ENCODE results near the gene C1orf198.

C1orf198 gene

DNA sequence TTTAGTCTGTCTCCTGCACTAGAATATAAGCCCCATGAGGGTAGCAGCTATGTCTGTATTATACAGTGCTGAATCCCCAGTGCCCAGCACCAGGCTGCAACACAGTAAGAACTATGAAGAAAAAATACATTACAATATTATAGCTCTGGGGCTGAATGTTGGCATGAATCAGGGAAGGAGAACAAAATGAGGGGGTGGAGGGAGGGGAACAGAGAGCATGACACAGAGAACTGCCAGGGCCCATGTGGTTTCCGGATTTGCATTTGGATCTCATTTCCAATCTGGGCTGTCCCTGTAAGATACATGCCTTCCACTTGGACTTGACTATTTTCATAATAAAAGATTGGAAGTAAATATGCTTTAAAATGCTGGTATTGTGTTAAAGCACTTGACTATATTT, 35.8 kb downstream of the C1orf198 start:
- DNase-seq = no peak
- no peak for ATAC-seq

DNA sequence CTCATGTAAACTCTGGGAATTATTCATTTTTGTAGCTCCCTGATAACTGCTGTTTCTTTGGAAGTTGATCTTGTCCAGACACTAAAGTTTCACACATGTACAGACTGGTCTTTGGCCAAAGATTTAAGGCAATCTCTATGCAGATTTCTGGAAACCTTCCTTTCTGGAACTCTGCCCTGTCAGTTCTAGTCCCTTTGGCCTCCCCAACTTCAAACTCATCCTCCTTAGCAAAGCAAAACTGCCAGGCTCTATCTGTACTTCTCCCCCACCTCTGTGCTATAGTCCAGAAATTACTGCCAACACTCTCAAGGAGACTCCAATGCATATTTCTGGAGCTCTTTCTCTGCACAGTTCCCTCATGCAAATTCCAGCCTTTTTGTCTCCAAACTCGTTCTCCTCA, 36.5 kb downstream of the C1orf198 start:
- ATAC-seq (no peak), DNase-seq (no peak)

DNA sequence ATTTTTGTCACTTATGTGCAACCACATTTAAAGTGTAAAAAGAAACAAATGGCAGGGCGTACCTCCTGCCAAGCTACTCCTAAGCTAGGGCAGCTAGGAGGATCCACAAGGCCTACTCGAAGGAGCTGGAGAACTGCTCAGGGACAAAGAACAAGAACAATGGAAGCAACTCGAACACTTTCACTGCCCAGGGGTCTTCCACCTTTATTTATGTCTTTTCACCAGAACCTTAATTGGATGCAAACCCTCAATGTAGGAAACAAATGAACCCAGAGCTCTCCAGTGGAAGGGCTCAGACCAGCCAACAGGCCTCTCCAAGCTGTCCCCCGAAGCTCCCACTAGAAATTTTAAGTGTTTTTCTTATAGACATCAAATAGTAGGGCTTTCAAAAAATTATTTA, 39.9 kb downstream of the C1orf198 start:
- DNase-seq = no peak
- ATAC-seq = no peak

DNA sequence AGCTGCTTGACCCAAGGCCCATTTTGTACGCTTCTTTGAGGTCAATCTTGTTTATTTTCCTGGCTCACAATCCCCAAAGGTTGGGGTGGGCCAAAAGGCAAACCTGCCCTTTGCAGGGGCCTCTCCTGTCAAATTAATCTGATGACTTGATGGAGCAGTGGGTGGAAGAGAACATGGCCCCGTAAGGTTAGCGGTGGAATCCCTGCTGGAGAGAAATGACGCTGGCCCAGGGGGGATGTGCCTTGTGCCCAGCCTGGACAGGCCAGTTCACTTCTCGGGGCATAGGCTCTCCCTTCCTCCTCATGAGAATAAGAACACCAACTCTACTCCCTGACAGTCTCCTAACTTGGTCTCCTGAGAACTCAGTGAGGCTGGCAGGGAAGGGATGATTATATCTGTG, 40.5 kb downstream of the C1orf198 start:
- no peak for DNase-seq
- no peak for ATAC-seq

GRCh38 chr1:230827081-230827681, 41.1 kb downstream of the C1orf198 start:
- DNase-seq = no peak
- no peak for ATAC-seq

DNA sequence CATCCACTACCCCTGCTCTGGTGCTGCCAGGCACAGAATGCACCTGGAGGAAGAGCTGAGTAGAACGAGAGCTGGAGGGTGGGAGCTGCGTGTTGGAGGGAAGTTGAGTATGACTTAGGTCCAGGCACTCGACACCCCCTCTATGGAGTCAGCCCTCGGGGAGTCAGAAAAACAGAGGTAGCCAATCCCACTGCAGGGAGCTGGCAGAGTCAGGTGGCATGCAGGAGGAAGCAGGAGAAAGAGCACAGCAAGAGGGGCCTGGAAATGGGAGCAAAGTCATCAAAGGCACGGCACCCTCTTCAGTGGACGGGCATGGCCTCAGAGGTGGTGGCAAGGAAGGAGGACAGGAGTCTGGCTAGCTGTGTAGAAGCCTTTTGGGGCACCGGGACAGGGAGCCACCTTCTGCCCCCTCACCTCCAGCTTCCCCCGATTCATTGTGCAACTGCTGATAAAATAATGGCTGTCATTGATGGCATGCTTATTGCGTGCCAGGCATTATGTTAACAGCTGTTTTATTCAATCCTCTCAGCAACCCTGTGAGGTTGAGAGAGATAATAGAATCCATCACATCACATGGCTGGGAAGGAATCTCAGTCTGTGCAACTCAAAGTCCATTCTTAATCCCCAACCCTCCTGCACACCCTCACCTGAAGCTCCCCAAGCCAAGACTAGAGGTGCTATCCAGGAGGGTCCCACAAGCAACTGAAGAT, 42.0 kb downstream of the C1orf198 start:
- no peak for ATAC-seq
- no peak for DNase-seq

DNA sequence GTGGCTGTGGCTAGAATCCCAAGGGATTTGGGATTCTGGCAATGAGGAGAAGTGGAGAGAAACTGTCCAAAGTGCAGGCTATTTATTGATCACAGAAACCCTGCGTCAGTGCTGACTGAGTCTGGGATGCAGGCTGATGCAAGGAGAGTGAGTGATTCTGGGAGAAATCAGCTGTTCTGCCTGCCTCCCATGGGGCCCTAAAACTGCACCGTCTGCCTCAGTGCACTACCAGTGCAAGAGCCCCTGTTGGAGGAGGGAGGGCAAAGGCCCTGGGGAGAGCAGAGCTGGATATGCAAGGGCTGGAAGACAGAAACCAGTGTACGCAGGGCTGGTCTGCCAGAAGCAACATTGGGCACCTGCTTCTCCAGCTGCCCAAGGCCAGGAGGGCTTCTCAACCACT, 42.6 kb downstream of the C1orf198 start:
- no peak for DNase-seq
- ATAC-seq = no peak

DNA sequence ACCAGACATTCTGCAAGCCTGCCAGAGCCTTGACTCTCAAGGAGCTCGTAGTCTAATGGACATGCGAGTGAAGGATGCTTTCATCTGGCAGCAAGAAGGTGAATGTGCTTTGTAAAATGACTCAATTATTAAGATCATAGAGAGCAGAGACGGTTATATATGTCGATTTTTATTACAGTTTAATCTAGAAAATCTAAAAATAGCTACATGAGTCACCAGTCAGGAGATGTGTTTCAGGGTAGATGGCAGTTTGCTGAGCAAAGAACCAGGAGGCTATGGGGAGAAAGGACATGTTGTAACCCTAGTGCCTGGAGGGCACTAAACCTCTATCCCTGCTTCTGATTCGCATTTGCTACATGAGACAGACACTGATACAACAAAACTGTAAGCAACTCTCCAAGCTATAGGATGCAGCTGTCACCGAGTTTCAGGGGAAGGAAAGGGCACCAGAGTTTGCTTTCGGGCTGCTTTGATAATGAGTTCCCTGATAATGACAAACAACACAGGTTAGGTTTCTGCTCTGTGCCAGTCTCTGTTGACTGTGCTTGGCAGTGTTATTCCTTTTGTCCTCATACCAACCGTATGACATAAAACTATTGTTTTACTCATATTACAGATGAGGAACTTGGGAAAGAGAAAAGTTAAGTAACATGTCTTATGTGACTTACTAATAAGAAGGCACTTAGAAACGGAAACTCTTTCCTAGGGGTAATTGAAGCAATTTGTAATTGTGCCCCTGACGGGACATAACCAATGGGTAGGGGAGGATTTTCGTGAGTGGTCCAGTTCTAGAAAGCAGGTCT, 43.2 kb downstream of the C1orf198 start:
- ATAC-seq = no peak
- DNase-seq = no peak

- no peak for DNase-seq
Measured at GRCh38 chr1:230824551-230824918, 43.8 kb downstream of the C1orf198 start.

DNA sequence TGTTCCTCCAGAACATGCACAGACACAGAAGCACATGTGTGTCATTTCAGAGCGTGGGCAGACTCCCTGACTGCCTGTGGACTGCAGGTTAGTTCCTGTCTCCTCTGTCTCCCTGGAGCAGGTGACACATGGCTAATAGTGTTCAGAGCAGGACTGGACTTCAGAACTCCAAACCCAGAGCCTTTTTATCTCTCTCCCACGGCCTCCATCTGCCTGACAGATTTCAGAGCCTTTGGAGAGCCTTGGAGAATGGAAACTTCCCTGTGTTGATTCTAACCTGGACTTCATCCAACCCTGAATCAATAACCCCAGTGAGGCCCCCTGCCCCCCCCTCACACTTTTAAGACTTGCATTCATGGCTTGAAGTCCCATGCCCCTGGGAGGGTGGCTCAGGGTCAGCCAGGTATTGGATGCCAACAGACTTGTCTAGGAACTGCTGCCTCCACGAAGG, 44.4 kb downstream of the C1orf198 start:
- ATAC-seq = no peak
- no peak for DNase-seq

More at GRCh38 chr1:230824551-230824918, 43.8 kb downstream of the C1orf198 start:
- no peak for ATAC-seq

DNA sequence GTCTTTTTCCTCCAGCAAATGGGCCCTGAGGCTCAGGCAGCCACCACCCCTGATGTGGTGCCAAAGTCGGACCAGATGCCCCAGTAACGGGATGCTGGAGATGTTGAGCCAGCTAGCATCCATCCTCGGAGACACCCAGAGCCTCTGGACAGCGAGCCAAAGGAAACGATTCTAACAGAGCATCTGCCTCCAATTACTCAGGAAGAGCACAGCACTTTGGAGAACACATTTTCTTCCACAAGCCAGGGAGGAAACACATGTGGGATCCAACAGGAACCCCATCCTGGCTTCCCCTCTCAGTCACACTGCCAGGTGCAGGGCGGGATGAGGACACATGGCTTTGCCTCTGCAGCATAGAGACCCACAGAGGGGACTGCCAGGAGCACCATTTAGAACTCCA, 44.9 kb downstream of the C1orf198 start:
- DNase-seq = no peak
- ATAC-seq = no peak

- DNase-seq = no peak
- ATAC-seq = no peak
Measured at GRCh38 chr1:230822092-230822581, 46.2 kb downstream of the C1orf198 start.

GRCh38 chr1:230821346-230821745, 47.0 kb downstream of the C1orf198 start:
- ATAC-seq = no peak
- no peak for DNase-seq

GRCh38 chr1:230820568-230820967, 47.8 kb downstream of the C1orf198 start:
- DNase-seq (no peak), ATAC-seq (no peak)

- DNase-seq (no peak), ATAC-seq (no peak)
Measured at GRCh38 chr1:230819976-230820375, 48.3 kb downstream of the C1orf198 start.

GRCh38 chr1:230818901-230819300, 49.4 kb downstream of the C1orf198 start:
- ATAC-seq = no peak
- no peak for DNase-seq

- no peak for DNase-seq
- no peak for ATAC-seq
Measured at GRCh38 chr1:230818367-230818766, 50.0 kb downstream of the C1orf198 start.

DNA sequence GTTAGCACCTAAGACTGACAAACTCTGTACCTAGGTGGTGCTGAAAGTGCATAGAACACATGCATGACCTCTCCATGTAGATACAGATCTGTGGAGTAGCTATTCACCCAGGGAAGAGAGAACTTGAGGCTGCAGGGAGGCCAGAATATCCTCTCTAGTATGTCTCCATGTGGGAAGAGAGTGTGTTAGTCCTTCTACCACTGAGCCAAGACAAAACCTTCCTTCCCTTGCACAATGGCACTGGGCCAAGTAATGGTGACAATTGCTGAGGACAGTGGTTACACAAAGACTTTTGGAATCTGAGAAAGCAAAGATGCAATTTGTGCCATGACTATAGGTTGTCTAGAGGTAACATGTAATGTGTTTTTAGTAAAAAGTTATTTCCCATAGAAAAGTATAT, 52.3 kb downstream of the C1orf198 start:
- no peak for DNase-seq
- ATAC-seq = no peak

- ATAC-seq (no peak), DNase-seq (no peak)
Measured at GRCh38 chr1:230814949-230815692, 53.2 kb downstream of the C1orf198 start.

DNA sequence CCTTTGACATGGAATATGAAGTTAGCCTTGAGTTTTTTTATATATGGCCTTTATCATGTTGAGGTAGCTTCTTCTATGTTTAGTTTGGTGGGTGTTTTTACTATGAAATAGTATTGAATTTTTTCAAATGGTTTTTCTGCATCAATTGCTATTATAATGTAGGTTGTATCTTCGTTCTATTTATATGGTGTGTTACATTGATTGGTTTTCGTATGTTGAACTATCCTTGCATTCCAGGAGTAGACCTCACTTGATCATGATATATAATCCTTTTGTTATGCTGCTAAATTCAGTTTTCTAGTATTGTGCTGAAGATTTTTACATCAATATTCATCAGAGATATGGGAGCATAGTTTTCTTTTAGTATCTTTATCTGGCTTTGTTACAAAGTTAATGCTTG, 55.8 kb downstream of the C1orf198 start:
- ATAC-seq = no peak
- no peak for DNase-seq

DNA sequence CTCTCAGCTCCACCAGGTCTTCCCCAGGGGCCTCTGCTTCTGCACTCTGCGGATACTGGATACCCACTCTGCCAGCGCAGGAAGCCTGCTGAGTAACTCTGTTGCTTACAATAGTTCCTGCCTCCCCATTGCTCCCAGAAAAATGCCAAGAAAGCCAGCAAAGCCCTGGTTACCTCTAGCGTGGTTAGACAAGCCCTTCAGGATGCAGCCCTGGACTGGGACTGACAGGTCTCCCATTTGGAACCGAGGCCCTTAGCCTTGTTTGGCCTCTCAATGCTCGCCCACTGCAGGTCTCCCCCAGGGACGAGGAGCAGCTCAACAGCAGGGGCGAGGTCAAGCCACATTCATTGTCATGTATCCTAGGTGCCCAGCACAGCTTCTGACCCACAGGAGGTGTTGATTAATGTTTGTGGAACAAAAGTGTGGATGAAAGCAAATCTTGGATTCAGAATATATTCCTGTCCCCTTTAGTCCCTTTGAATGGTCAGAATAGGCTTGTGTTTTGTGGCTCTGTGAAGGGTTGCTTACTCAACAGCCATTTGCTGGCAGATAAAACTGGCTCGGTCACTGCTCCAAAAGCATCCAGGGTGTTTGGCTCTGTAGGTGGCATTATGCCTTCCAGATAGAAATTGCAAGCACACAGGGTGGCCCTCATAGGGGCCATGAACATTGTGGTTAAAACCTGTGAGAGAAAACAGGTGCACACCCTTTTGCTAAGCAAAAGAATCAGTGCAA, 58.9 kb downstream of the C1orf198 start:
- no peak for DNase-seq
- ATAC-seq = no peak

Data from stimulated activated naive CD8-positive, alpha-beta T cell treated with anti-CD3 and anti-CD28 coated beads, Interleukin-15, Interleukin-2, amounts not matched to agents 100 U/mL and 50 U/mL, for 24 hours (primary cell).